DMS 273 (cell line): ENCODE data around the gene SHISA8.

Experiments used
- DNase-seq: peaks from one replicate; lab custom pipeline; 2025; ENCODE audit not compliant: unreplicated experiment; lab: John Stamatoyannopoulos, UW

The SHISA8 gene

GRCh38 chr22:41934284-41935014 is 19.6 kb upstream of the SHISA8 start:
- no peak for DNase-seq

- no peak for DNase-seq
These were observed 18.7 kb upstream of the SHISA8 start for GRCh38 chr22:41933411-41934177.

- DNase-seq: no peak
These were observed 17.5 kb upstream of the SHISA8 start for GRCh38 chr22:41932353-41932752.

- DNase-seq: no peak
These were observed 16.9 kb upstream of the SHISA8 start for GRCh38 chr22:41931701-41932269.

GRCh38 chr22:41929418-41929810 is 14.5 kb upstream of the SHISA8 start:
- DNase-seq: peak; percentile 36

- peak; percentile 36 for DNase-seq
These were observed 13.9 kb upstream of the SHISA8 start for GRCh38 chr22:41928593-41929417.

GRCh38 chr22:41927813-41928212 is 12.9 kb upstream of the SHISA8 start:
- DNase-seq: peak; percentile 55

GRCh38 chr22:41925783-41926460 is 11.0 kb upstream of the SHISA8 start:
- DNase-seq: peak; percentile 83

GRCh38 chr22:41923595-41924276 is 8.9 kb upstream of the SHISA8 start:
- DNase-seq: no peak

GRCh38 chr22:41922940-41923594 is 8.2 kb upstream of the SHISA8 start:
- no peak for DNase-seq

GRCh38 chr22:41922328-41922727 is 7.5 kb upstream of the SHISA8 start:
- DNase-seq: no peak

GRCh38 chr22:41920271-41920976 is 5.5 kb upstream of the SHISA8 start:
- DNase-seq: no peak

- DNase-seq: peak; percentile 50
These were observed 4.7 kb upstream of the SHISA8 start for GRCh38 chr22:41919357-41920224.

GRCh38 chr22:41917903-41918791 is 3.3 kb upstream of the SHISA8 start:
- peak; percentile 50 for DNase-seq

- no peak for DNase-seq
These were observed 2.6 kb upstream of the SHISA8 start for GRCh38 chr22:41917375-41917902.

- DNase-seq: no peak
These were observed 2.0 kb upstream of the SHISA8 start for GRCh38 chr22:41916745-41917358.
